CD4-positive, alpha-beta T cell treated with Interleukin-4 for 1 hour (primary cell): ENCODE results near the gene MBD1.
"Not testable (repeated sequence)": the region's sequence is repeated elsewhere in the genome, so short reads cannot be mapped to it uniquely, and the experiment has no call there.

ENCODE experiments used
- DNase-seq, 2 donors: peaks; one replicate each; pipeline ENCODE4 v3.0.0-alpha.2; 2020 to 2022

The MBD1 gene

GRCh38 chr18:50289108-50289443 is 7.8 kb upstream of the MBD1 start:
- DNase-seq = no peak

- not testable (repeated sequence) for DNase-seq
These were observed 7.2 kb upstream of the MBD1 start for GRCh38 chr18:50288348-50289107.

- DNase-seq = peak; percentile 99
These were observed 6.4 kb upstream of the MBD1 start, which contains the start of gene CXXC1 for GRCh38 chr18:50287441-50288347. CXXC1 (minus strand) TSS chr18:50287692; CDS start chr18:50287589, 103 bp downstream.

- no peak for DNase-seq
These were observed 5.7 kb upstream of the MBD1 start for GRCh38 chr18:50287028-50287440.

- peak in 1 of 2 donors; percentile 29 for DNase-seq
These were observed 5.2 kb upstream of the MBD1 start for GRCh38 chr18:50286391-50287027.

- DNase-seq = no peak
These were observed 4.5 kb upstream of the MBD1 start for GRCh38 chr18:50285631-50286321.

GRCh38 chr18:50285071-50285470 is 3.7 kb upstream of the MBD1 start:
- DNase-seq = no peak

- peak in 1 of 2 donors; percentile 39 for DNase-seq
These were observed 3.0 kb upstream of the MBD1 start for GRCh38 chr18:50284255-50284885.

GRCh38 chr18:50283469-50284209 is 2.3 kb upstream of the MBD1 start:
- DNase-seq = no peak

GRCh38 chr18:50282521-50283335 is 1.4 kb upstream of the MBD1 start:
- no peak for DNase-seq

GRCh38 chr18:50281972-50282520 is 723 bp upstream of the MBD1 start:
- DNase-seq = no peak

GRCh38 chr18:50280707-50281294 is 522 bp downstream of the MBD1 start:
- no peak for DNase-seq

- no peak for DNase-seq
These were observed 1.6 kb downstream of the MBD1 start for GRCh38 chr18:50279752-50280151.

- DNase-seq = no peak
These were observed 3.4 kb downstream of the MBD1 start for GRCh38 chr18:50277942-50278341.

- no peak for DNase-seq
These were observed 4.9 kb downstream of the MBD1 start for GRCh38 chr18:50276452-50276851.

- DNase-seq = no peak
These were observed 5.8 kb downstream of the MBD1 start for GRCh38 chr18:50275503-50276036.

GRCh38 chr18:50274941-50275340 is 6.4 kb downstream of the MBD1 start:
- no peak for DNase-seq

- no peak for DNase-seq
These were observed 7.3 kb downstream of the MBD1 start for GRCh38 chr18:50274044-50274442.

GRCh38 chr18:50273203-50274043 is 7.9 kb downstream of the MBD1 start:
- DNase-seq = no peak
